Esophagus muscularis mucosa (tissue), 4 donors: ENCODE results near the gene MAN2B1. TPM values are rescaled to one million over a fixed set of nuclear protein-coding genes. Genes with fewer than 3 reads are reported as not detected.
"Not testable (repeated sequence)": the region's sequence is repeated elsewhere in the genome, so short reads cannot be mapped to it uniquely, and the experiment has no call there.

Experiments used
- DNase-seq: peaks from one replicate; pipeline ENCODE4 v3.0.0-alpha.2; 2017; ENCODE audit errors: extremely low spot score
- H3K27ac ChIP-seq, 4 donors: fragments of 200-600 bp; sonication (generic); replicated peaks in 1 of 4; 1 replicate in 3 of 4; 2 replicates in 1 of 4; pipeline ENCODE4 v1.5.1; 2016 to 2019; ENCODE audit warnings: mild to moderate bottlenecking in 1 of 4
- H3K27me3 ChIP-seq, 4 donors: fragments of 200-600 bp; sonication (generic); one replicate each; pipeline versions ENCODE4 v1.5.1 to v1.6.0; 2016 to 2019
- H3K36me3 ChIP-seq, 4 donors: fragments of 200-600 bp; sonication (generic); one replicate each; pipeline ENCODE4 v1.5.1; 2016 to 2019
- H3K4me1 ChIP-seq, 4 donors: fragments of 200-600 bp; sonication (generic); one replicate each; pipeline ENCODE4 v1.5.1; 2016 to 2019
- H3K4me3 ChIP-seq, 4 donors: fragments of 200-600 bp; sonication (generic); 1 replicate in 2 of 4; 2 replicates in 2 of 4; pipeline ENCODE4 v1.5.1; 2016 to 2019; ENCODE audit warnings: mild to moderate bottlenecking in 4 of 4, moderate library complexity in 1 of 4
- H3K9me3 ChIP-seq, 4 donors: fragments of 200-600 bp; sonication (generic); 1 replicate in 3 of 4; 2 replicates in 1 of 4; pipeline ENCODE4 v1.5.1; 2016 to 2019
- EP300 ChIP-seq: sonication (generic); formaldehyde crosslinking; IDR thresholded peaks from one replicate; pipeline ENCODE4 v1.6.1; 2017; ENCODE audit warnings: antibody characterized with exemption
- POLR2A ChIP-seq: fragments of 450-650 bp; IDR thresholded peaks from one replicate; pipeline ENCODE4 v1.6.1; 2017; ENCODE audit warnings: antibody characterized with exemption, moderate library complexity, mild to moderate bottlenecking, low read depth
- POLR2AphosphoS5 ChIP-seq, 2 donors: sonication (generic); formaldehyde crosslinking; IDR thresholded peaks; one replicate each; pipeline ENCODE4 v1.6.1; 2017; ENCODE audit warnings: antibody characterized with exemption in 2 of 2
- WGBS: methylation state at CpG from one replicate; pipeline ENCODE4 v1.1.5; 2018; 5-methylcytosine and 5-hydroxymethylcytosine counted together
- intact Hi-C: fragments of 100-400 bp; cut with DNase I; formaldehyde crosslinking; loops from one replicate; pipeline ENCODE4 v1.15.1; 2023
- total RNA-seq, 4 donors: library from RNA; depleted of rRNA; stranded (reverse); fragments of >200 nt; gene quantifications; one replicate each; pipeline versions ENCODE4 v1.1.0 to v1.2.1, GENCODE V29; 2016
- TF ChIP-seq, protein P1 (sequence below), 3 experiments: fragments of 200-600 bp in 2 of 3; fragments of 450-650 bp in 1 of 3; sonication (generic) in 2 of 3; IDR thresholded peaks; one replicate each; pipeline ENCODE4 v1.5.1; 2017 to 2019; ENCODE audit warnings: antibody characterized with exemption in 3 of 3, mild to moderate bottlenecking in 2 of 3, moderate library complexity in 1 of 3

Gene MAN2B1
- total RNA-seq, 4 donors from 2014 or later = 65.7 to 80.8 (median 68.9) TPM

DNA sequence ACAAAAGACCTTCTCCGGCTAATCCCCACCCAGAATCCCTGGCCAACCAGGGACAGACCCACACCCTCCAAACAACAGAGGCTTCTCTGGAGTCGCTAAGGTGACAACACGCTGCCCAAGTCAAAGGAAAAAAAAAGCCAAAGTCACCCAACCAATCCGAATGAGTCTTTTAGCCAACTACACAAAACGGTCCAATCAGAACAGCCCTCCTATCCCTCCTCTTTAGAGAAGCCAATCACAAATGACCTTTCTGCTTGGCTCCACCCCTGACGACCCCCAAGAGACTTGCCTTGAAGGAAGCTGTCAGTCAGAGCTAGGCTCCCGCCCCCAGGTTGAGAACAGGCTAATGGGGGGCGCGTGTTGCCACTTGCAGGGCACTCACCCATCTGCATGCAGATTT is 36.5 kb upstream of the MAN2B1 start:
- intact Hi-C loops = no loop called here
- Histone ChIP-seq H3K4me1 (no peaks in the 10 kb centered on the region), H3K4me3 (no peak overlapping the region)

DNA sequence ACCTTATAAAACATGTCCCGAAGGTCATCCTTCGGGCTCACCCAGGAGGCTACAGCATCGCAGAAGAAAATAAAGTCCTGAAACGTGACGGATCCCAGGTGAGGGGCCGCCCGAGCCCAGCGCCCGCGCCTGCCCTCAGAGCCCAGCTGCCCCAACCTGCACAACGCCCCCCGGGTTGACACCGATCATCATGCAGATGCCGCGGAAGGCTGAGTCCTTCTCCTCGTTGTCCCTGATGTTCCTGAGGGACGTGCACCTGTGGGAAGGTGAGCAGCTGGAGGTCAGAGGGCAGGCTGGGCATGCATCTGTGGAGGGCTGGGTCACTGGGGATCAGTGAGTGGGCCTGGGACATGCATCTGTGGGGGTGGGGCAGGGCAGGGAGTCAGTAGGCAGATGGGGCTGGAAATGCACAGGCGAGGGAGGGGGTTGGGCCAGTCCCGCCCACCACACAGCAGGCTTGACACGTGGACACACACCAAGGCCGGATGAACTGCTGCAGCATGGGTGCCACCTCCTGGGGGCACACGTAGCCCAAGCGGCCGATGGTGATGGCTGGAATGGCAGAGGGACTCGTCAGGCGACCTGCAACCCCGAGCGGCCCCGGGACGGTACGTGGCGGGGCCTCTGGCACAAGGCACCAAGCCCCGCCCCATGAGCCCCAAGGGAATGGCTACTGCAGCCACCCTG is 35.2 kb upstream of the MAN2B1 start:
- no peak for DNase-seq
- no peaks in the 10 kb centered on the region for H3K9me3 ChIP-seq
- H3K27me3 ChIP-seq = no peaks in the 10 kb centered on the region
- H3K4me3 ChIP-seq = no peak overlapping the region
- intact Hi-C loops = no loop called here
- no peak overlapping the region for H3K27ac ChIP-seq
- TF ChIP-seq, protein P1, sequence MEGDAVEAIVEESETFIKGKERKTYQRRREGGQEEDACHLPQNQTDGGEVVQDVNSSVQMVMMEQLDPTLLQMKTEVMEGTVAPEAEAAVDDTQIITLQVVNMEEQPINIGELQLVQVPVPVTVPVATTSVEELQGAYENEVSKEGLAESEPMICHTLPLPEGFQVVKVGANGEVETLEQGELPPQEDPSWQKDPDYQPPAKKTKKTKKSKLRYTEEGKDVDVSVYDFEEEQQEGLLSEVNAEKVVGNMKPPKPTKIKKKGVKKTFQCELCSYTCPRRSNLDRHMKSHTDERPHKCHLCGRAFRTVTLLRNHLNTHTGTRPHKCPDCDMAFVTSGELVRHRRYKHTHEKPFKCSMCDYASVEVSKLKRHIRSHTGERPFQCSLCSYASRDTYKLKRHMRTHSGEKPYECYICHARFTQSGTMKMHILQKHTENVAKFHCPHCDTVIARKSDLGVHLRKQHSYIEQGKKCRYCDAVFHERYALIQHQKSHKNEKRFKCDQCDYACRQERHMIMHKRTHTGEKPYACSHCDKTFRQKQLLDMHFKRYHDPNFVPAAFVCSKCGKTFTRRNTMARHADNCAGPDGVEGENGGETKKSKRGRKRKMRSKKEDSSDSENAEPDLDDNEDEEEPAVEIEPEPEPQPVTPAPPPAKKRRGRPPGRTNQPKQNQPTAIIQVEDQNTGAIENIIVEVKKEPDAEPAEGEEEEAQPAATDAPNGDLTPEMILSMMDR (IDR thresholded peaks at IDR 0.05) = no peak
- TF ChIP-seq EP300 (no peak), POLR2A (no peak), POLR2AphosphoS5 (IDR thresholded peaks at IDR 0.05) (no peak)
- H3K4me1 ChIP-seq = peaks cover 6 to 8% (median 6%) of the 10 kb centered on the region in 4 donors
- 92% methylated on average over 24 of the region's 33 CpGs for WGBS
- peaks cover 66 to 83% (median 79%) of the 10 kb centered on the region in 4 donors for H3K36me3 ChIP-seq

More for the DNA sequence above, 36.5 kb upstream of the MAN2B1 start:
- no peak for TF ChIP-seq EP300
- TF ChIP-seq, protein P1 (IDR thresholded peaks at IDR 0.05) = no peak
- no peak for TF ChIP-seq POLR2A
- TF ChIP-seq POLR2AphosphoS5 (IDR thresholded peaks at IDR 0.05) = no peak
- Histone ChIP-seq H3K36me3 (peaks cover 73 to 96% (median 92%) of the 10 kb centered on the region in 4 donors), H3K27me3 (no peaks in the 10 kb centered on the region), H3K9me3 (no peaks in the 10 kb centered on the region), H3K27ac (no peak overlapping the region)
- no peak for DNase-seq
- 60% methylated on average over 8 of the region's 9 CpGs for WGBS

DNA sequence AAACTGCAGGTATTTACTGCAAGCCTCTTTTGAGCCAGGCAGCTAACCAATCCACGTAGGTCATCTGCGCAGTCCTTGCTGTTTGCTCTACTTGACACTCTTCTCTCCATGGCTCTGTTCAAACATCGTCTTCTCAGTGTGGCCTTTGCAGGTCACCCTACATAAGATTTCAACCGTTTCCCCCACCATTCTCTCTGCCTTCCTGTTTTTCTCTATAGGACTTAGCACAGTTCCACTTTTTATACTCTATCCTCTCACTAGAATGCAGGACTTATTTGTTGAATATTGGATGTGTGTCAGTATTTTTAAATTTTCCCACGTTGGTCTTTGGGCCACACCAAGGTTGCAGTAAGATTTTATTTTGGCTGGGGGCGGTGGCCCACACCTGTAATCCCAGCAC is 31.6 kb upstream of the MAN2B1 start:
- intact Hi-C loops = no loop called here
- peaks cover 16 to 24% (median 22%) of the 10 kb centered on the region in 4 donors for H3K4me1 ChIP-seq
- H3K4me3 ChIP-seq = no peak overlapping the region
- no peaks in the 10 kb centered on the region for H3K27me3 ChIP-seq
- peaks cover 33 to 47% (median 43%) of the 10 kb centered on the region in 4 donors for H3K36me3 ChIP-seq
- no peak for DNase-seq
- H3K27ac ChIP-seq = no peak overlapping the region
- no peaks in the 10 kb centered on the region for H3K9me3 ChIP-seq
- TF ChIP-seq POLR2A = no peak
- WGBS = 75% methylated on average over 6 of the region's 6 CpGs

- H3K27me3 ChIP-seq, intact Hi-C loops, DNase-seq, H3K9me3 ChIP-seq: not testable (repeated sequence)
- peaks cover 16 to 24% (median 22%) of the 10 kb centered on the region in 4 donors for H3K4me1 ChIP-seq
- peak overlapping the region in 1 of 4 donors; percentile 75 for H3K4me3 ChIP-seq
- H3K27ac ChIP-seq = peak overlapping the region in 2 of 4 donors; percentile 92 to 94
- 98% methylated on average over 15 of the region's 22 CpGs for WGBS
- H3K36me3 ChIP-seq = peaks cover 25 to 44% (median 36%) of the 10 kb centered on the region in 4 donors
Measured at GRCh38 chr19:12697425-12697824, 30.9 kb upstream of the MAN2B1 start.

GRCh38 chr19:12696366-12697335 is 30.1 kb upstream of the MAN2B1 start, which contains the start of gene FBXW9:
FBXW9 (minus strand) TSS chr19:12696631; CDS start chr19:12696581, 50 bp downstream.
- H3K27me3 ChIP-seq = no peaks in the 10 kb centered on the region
- intact Hi-C loops = no loop called here
- WGBS = 18% methylated on average over 18 of the region's 59 CpGs

More at GRCh38 chr19:12696366-12697335, 30.1 kb upstream of the MAN2B1 start, which contains the start of gene FBXW9:
- no peaks in the 10 kb centered on the region for H3K9me3 ChIP-seq
- no peak for TF ChIP-seq EP300
- TF ChIP-seq POLR2A = no peak
- TF ChIP-seq POLR2AphosphoS5 (IDR thresholded peaks at IDR 0.05) = peak; percentile 95 to 96
- TF ChIP-seq, protein P1 (IDR thresholded peaks at IDR 0.05) = peak in 1 of 3 experiments; percentile 23
- H3K36me3 ChIP-seq = peaks cover 18 to 36% (median 28%) of the 10 kb centered on the region in 4 donors
- peaks cover 16 to 24% (median 22%) of the 10 kb centered on the region in 4 donors for H3K4me1 ChIP-seq
- H3K27ac ChIP-seq = peak within 1 kb of the TSS; percentile 82 to 94 (median 92)
- peak; percentile 100 for DNase-seq
- H3K4me3 ChIP-seq = peak within 1 kb of the TSS; percentile 67 to 90 (median 74)
